Activated CD4-positive, alpha-beta T cell treated with anti-CD3 and anti-CD28 coated beads, Interleukin-2, amount 50 U/mL, for 48 hours (primary cell): ENCODE measurements around the gene PDE3A.
"Not testable (repeated sequence)": the region's sequence is repeated elsewhere in the genome, so short reads cannot be mapped to it uniquely, and the experiment has no call there.

Experiments used
- DNase-seq, 2 experiments: peaks; one replicate each; pipeline ENCODE4 v3.0.0-alpha.2; 2020

The PDE3A gene

GRCh38 chr12:20368114-20368650, at the start of gene PDE3A:
Gene PDE3A (plus strand): TSS chr12:20368537. CDS start chr12:20369285, 748 bp downstream.
- no peak for DNase-seq

GRCh38 chr12:20319366-20319765, 49.0 kb upstream of the PDE3A start:
- DNase-seq = no peak

GRCh38 chr12:20320552-20320951, 47.8 kb upstream of the PDE3A start:
- no peak for DNase-seq

GRCh38 chr12:20330826-20331505, 37.4 kb upstream of the PDE3A start:
- not testable (repeated sequence) for DNase-seq

- no peak for DNase-seq
Observed at GRCh38 chr12:20339060-20339459, 29.3 kb upstream of the PDE3A start.

- DNase-seq = no peak
Observed at GRCh38 chr12:20342111-20342510, 26.2 kb upstream of the PDE3A start.

GRCh38 chr12:20345866-20346265, 22.5 kb upstream of the PDE3A start:
- no peak for DNase-seq

- no peak for DNase-seq
Observed at GRCh38 chr12:20350026-20350425, 18.3 kb upstream of the PDE3A start.

GRCh38 chr12:20350495-20350894, 17.8 kb upstream of the PDE3A start:
- no peak for DNase-seq

GRCh38 chr12:20351406-20351805, 16.9 kb upstream of the PDE3A start:
- no peak for DNase-seq

GRCh38 chr12:20356048-20356447, 12.3 kb upstream of the PDE3A start:
- DNase-seq = no peak

- no peak for DNase-seq
Observed at GRCh38 chr12:20360407-20360806, 7.9 kb upstream of the PDE3A start.

- DNase-seq = no peak
Observed at GRCh38 chr12:20361416-20361815, 6.9 kb upstream of the PDE3A start.

GRCh38 chr12:20364501-20364900, 3.8 kb upstream of the PDE3A start:
- DNase-seq = no peak

- no peak for DNase-seq
Observed at GRCh38 chr12:20366776-20367409, 1.4 kb upstream of the PDE3A start.

- DNase-seq = no peak
Observed at GRCh38 chr12:20367583-20368113, 689 bp upstream of the PDE3A start.

- DNase-seq = no peak
Observed at GRCh38 chr12:20368651-20369304, 441 bp downstream of the PDE3A start.

- no peak for DNase-seq
Observed at GRCh38 chr12:20369305-20370013, 1.1 kb downstream of the PDE3A start.

GRCh38 chr12:20370014-20370386, 1.7 kb downstream of the PDE3A start:
- no peak for DNase-seq

- no peak for DNase-seq
Observed at GRCh38 chr12:20370866-20371519, 2.7 kb downstream of the PDE3A start.

GRCh38 chr12:20372326-20373096, 4.2 kb downstream of the PDE3A start:
- DNase-seq = no peak

- no peak for DNase-seq
Observed at GRCh38 chr12:20374795-20375194, 6.5 kb downstream of the PDE3A start.
